ENCODE data around the gene SLK. TPM values are rescaled to one million over a fixed set of nuclear protein-coding genes. Genes with fewer than 3 reads are reported as not detected.

The SLK gene
- total RNA-seq, 2 experiments from 2014 or later: 19.4 to 19.9 TPM

- ChIA-PET CTCF (ENCODE audit: unreplicated experiment) (no interaction called here), POLR2A (interaction anchor here (0.6 kb wide), 2 partner anchors 46 to 73 kb away, joined by 3 read pairs; no protein-coding TSS in a partner anchor)
- no peak overlapping the region for H3K4me2 ChIP-seq (ENCODE audit: low read length)
- peaks cover 7% of the 10 kb centered on the region for H3K4me1 ChIP-seq (ENCODE audit: insufficient read depth, low read length, poor library complexity, severe bottlenecking)
- no peak for TF ChIP-seq CTCF (conservative IDR thresholded peaks at IDR 0.05; ENCODE audit: low read length)
- no peak for TF ChIP-seq EZH2phosphoT487 (IDR thresholded peaks at IDR 0.05; ENCODE audit: borderline replicate concordance, low read depth, low read length)
- peaks cover 10% of the 10 kb centered on the region; the same call in 1 of the 2 replicates for H4K20me1 ChIP-seq (ENCODE audit: insufficient read depth, low read length)
- BruUV-seq (replicated peaks): no TSS peak
- intact Hi-C loops (cut with micrococcal nuclease; ENCODE audit: unreplicated experiment): no loop called here
- H3K36me3 ChIP-seq (ENCODE audit: insufficient read depth, low read length): no peaks in the 10 kb centered on the region
- no peaks in the 10 kb centered on the region for H3K9me2 ChIP-seq (ENCODE audit: insufficient read depth, low read length)
- H3K4me3 ChIP-seq (ENCODE audit: low read depth, low read length, poor library complexity, severe bottlenecking): no peak overlapping the region
- no peak overlapping the region for H3K27ac ChIP-seq (ENCODE audit: low read depth, low read length, poor library complexity, severe bottlenecking)
- no peak overlapping the region for H2AFZ ChIP-seq (ENCODE audit: low read length)
- DNase-seq (ENCODE audit: low spot score): no peak
- H3K79me2 ChIP-seq (ENCODE audit: insufficient read depth, low read depth, low read length): peaks cover 19% of the 10 kb centered on the region; the same call in 1 of the 2 replicates
- H3K9me3 ChIP-seq (ENCODE audit: low read length): no peaks in the 10 kb centered on the region
Observed at GRCh38 chr10:103975169-103975568, 8.2 kb downstream of the SLK start.

GRCh38 chr10:103977204-103977603, 10.3 kb downstream of the SLK start:
- ChIA-PET CTCF (ENCODE audit: unreplicated experiment) (no interaction called here), POLR2A (interaction anchor here (1.0 to 1.1 kb wide), 2 partner anchors 37 to 101 kb away, joined by 3 to 5 read pairs; no protein-coding TSS in a partner anchor)
- intact Hi-C loops (cut with micrococcal nuclease; ENCODE audit: unreplicated experiment): no loop called here

More at GRCh38 chr10:103977204-103977603, 10.3 kb downstream of the SLK start:
- no peak for TF ChIP-seq EZH2phosphoT487 (IDR thresholded peaks at IDR 0.05; ENCODE audit: borderline replicate concordance, low read depth, low read length)
- TF ChIP-seq CTCF (conservative IDR thresholded peaks at IDR 0.05; ENCODE audit: low read length): no peak
- no peaks in the 10 kb centered on the region for H3K9me2 ChIP-seq (ENCODE audit: insufficient read depth, low read length)
- DNase-seq (ENCODE audit: low spot score): no peak
- peaks cover under 1% of the 10 kb centered on the region for H3K4me1 ChIP-seq (ENCODE audit: insufficient read depth, low read length, poor library complexity, severe bottlenecking)
- BruUV-seq (replicated peaks): no TSS peak
- H4K20me1 ChIP-seq (ENCODE audit: insufficient read depth, low read length): no peaks in the 10 kb centered on the region; the same call in 1 of the 2 replicates
- H3K9me3 ChIP-seq (ENCODE audit: low read length): no peaks in the 10 kb centered on the region
- peaks cover 19% of the 10 kb centered on the region for H3K79me2 ChIP-seq (ENCODE audit: insufficient read depth, low read depth, low read length)
- no peaks in the 10 kb centered on the region for H3K36me3 ChIP-seq (ENCODE audit: insufficient read depth, low read length)
- H2AFZ ChIP-seq (ENCODE audit: low read length): no peak overlapping the region
- no peak overlapping the region for H3K4me2 ChIP-seq (ENCODE audit: low read length)
- H3K27ac ChIP-seq (ENCODE audit: low read depth, low read length, poor library complexity, severe bottlenecking): no peak overlapping the region
- H3K4me3 ChIP-seq (ENCODE audit: low read depth, low read length, poor library complexity, severe bottlenecking): no peak overlapping the region
